GM12878 (cell line): ENCODE results near the gene SLC38A5. TPM values are rescaled to one million over a fixed set of nuclear protein-coding genes. Genes with fewer than 3 reads are reported as not detected.
A peak's percentile ranks its signal among the peaks of the same experiment; 100 is the strongest.

Experiments used
- BHLHE40 ChIP-seq, 2 experiments: fragments of 450-650 bp in 1 of 2; IDR thresholded peaks; 2 replicates each; pipeline ENCODE4 v1.6.1; 2011 to 2017; ENCODE audit warnings: low read depth in 2 of 2, borderline replicate concordance in 1 of 2, improper control_type of control experiment in 1 of 2, low read length in 1 of 2, mild to moderate bottlenecking in 1 of 2
- CEBPB ChIP-seq, 2 experiments: fragments of 150-350 bp in 1 of 2; IDR thresholded peaks; 2 replicates each; pipeline ENCODE4 v1.6.1; 2012 to 2014; ENCODE audit warnings: low read depth in 2 of 2, low read length in 2 of 2, borderline replicate concordance in 1 of 2, inconsistent platforms in 1 of 2
- E2F4 ChIP-seq: IDR thresholded peaks from 2 replicates; pipeline ENCODE4 v1.6.1; 2012; ENCODE audit warnings: low read depth, low read length, improper control_type of control experiment
- EGR1 ChIP-seq, 2 experiments: IDR thresholded peaks; 1 replicate in 1 of 2; 2 replicates in 1 of 2; pipeline ENCODE4 v1.6.1; 2011 to 2012; ENCODE audit warnings: low read depth in 2 of 2, low read length in 2 of 2, borderline replicate concordance in 1 of 2, mild to moderate bottlenecking in 1 of 2, moderate library complexity in 1 of 2
- ETV6 ChIP-seq, 2 experiments: fragments of 450-650 bp in 1 of 2; IDR thresholded peaks in 1 of 2; conservative IDR thresholded peaks in 1 of 2; 2 replicates each; pipeline ENCODE4 v1.6.1; 2014; ENCODE audit warnings: antibody characterized with exemption in 1 of 2, borderline replicate concordance in 1 of 2, low read depth in 1 of 2, mild to moderate bottlenecking in 1 of 2, moderate library complexity in 1 of 2
- MAX ChIP-seq: IDR thresholded peaks from 2 replicates; pipeline ENCODE4 v1.6.1; 2012; ENCODE audit warnings: low read depth, low read length, improper control_type of control experiment
- MTA2 ChIP-seq: fragments of 450-650 bp; IDR thresholded peaks from 2 replicates; pipeline ENCODE4 v1.6.1; 2016; ENCODE audit warnings: low read depth, mild to moderate bottlenecking, moderate library complexity
- PAX5 ChIP-seq: IDR thresholded peaks from 2 replicates; pipeline ENCODE4 v1.6.1; 2011; ENCODE audit warnings: low read depth, low read length, borderline replicate concordance
- POLR2A ChIP-seq: IDR thresholded peaks from 2 replicates; pipeline ENCODE4 v1.6.1; 2011; ENCODE audit warnings: low read depth, mild to moderate bottlenecking, low read length
- RAD21 ChIP-seq: IDR thresholded peaks from 2 replicates; pipeline ENCODE4 v1.6.1; 2011; ENCODE audit warnings: mild to moderate bottlenecking, low read depth, low read length, moderate library complexity; ENCODE audit not compliant: insufficient read depth
- SMC3 ChIP-seq: IDR thresholded peaks from 2 replicates; pipeline ENCODE4 v1.6.1; 2011; ENCODE audit warnings: low read length, improper control_type of control experiment, borderline replicate concordance
- SRF ChIP-seq, 2 experiments: IDR thresholded peaks; 2 replicates each; pipeline ENCODE4 v1.6.1; 2011; ENCODE audit warnings: low read depth in 2 of 2, low read length in 2 of 2, mild to moderate bottlenecking in 1 of 2, moderate library complexity in 1 of 2
- polyA plus RNA-seq, 11 experiments: library from polyadenylated mRNA; depleted of rRNA in 4 of 11; unstranded in 6 of 11; stranded (reverse) in 5 of 11; fragments of >200 nt; fragmentation: Nextera tagmentation in 4 of 11; fragmentation: Illumina TruSeq in 1 of 11; extraction: Ambion mirVana in 4 of 11; extraction: Trizol in 1 of 11; gene quantifications; 1 replicate in 1 of 11; 2 replicates in 10 of 11; pipeline versions ENCODE4 v1.2.1 to v1.2.3, GENCODE V29; 2011 to 2016; ENCODE audit warnings: inconsistent platforms in 2 of 11, missing spikeins in 2 of 11, low read depth in 1 of 11
- total RNA-seq, 4 experiments: library from RNA; depleted of rRNA in 3 of 4; stranded (reverse); fragments of >200 nt in 3 of 4; fragmentation: Illumina TruSeq in 1 of 4; extraction: Trizol in 1 of 4; gene quantifications; 2 replicates each; pipeline versions ENCODE4 v1.2.1 to v1.2.3, GENCODE V29; 2013 to 2021
- TF ChIP-seq, protein P1 (sequence below): fragments of 150-350 bp; IDR thresholded peaks from 2 replicates; pipeline ENCODE4 v1.6.1; 2014; ENCODE audit warnings: mild to moderate bottlenecking, low read depth, low read length
- TF ChIP-seq, protein P2 (sequence below): fragments of 450-650 bp; IDR thresholded peaks from 2 replicates; pipeline ENCODE4 v1.6.1; 2016; ENCODE audit warnings: mild to moderate bottlenecking, moderate library complexity, borderline replicate concordance
- TF ChIP-seq, protein P3 (sequence below): fragments of 450-650 bp; IDR thresholded peaks from 2 replicates; pipeline ENCODE4 v1.6.1; 2018; ENCODE audit warnings: mild to moderate bottlenecking, low read depth, moderate library complexity; ENCODE audit not compliant: partially characterized antibody
- TF ChIP-seq, protein P4 (sequence below): fragments of 450-650 bp; IDR thresholded peaks from 2 replicates; pipeline ENCODE4 v1.6.1; 2017; ENCODE audit warnings: borderline replicate concordance

SLC38A5 gene
- total and polyA plus RNA-seq, 10 of the 15 experiments (the other 5 are each of a cell fraction or from before 2014, with no cell fraction given), result 4.2 to 108 (median 70.6) TPM

DNA sequence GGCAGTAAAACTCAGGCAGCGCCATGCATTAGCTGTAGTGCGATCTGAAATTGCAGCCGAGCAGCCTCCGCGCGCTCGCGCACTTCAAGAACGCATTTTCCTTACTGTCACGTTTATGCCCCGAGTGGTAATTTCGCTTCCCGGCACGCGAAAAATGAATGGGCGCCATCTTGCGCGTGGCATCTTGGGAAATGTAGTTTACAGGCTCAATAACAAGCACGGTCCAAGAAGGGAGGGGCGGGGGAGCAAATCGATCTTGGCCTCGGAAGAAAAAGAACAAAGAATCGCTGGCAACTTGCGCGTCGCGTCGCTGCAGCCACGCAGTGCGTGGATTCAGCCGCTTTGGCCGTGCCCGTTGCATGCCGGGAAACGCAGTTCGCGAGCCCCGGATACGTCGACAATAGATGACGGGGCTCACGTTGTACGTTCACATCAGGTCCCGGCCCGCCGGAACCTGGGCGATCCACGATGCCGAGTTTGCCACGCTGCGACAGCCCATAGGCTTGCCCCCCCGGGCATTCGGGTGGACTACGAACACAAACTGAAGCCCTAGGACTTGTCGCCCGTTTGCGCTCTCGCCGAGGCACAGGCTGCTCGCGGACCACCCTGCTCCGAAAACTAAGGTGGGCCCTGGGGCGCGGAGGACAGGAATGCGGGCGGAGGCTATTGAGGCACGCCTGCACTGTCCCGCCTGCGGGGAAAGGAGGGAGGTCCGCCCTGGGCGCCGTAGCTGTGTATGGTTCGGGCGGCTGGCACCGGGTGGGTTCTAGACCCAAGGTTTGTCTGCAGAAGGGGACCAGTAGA lies 5.9 kb upstream of the SLC38A5 start, which contains the start of gene FTSJ1 (continued):
- TF ChIP-seq ETV6 (conservative IDR thresholded peaks at IDR 0.05 in 1 of 2, IDR thresholded peaks at IDR 0.05 in 1 of 2; ENCODE audit: borderline replicate concordance in 1 of 2, low read depth in 1 of 2), result no peak
- no peak; the same call in 1 of the 2 replicates for TF ChIP-seq MAX
- peak in 1 of 2 experiments; percentile 83; a peak in 1 of 3 replicates for TF ChIP-seq EGR1 (IDR thresholded peaks at IDR 0.05; ENCODE audit: borderline replicate concordance in 1 of 2, low read depth in 2 of 2, low read length in 2 of 2)
- no peak for TF ChIP-seq PAX5
- TF ChIP-seq CEBPB (IDR thresholded peaks at IDR 0.05; ENCODE audit: borderline replicate concordance in 1 of 2, low read depth in 2 of 2, low read length in 2 of 2), result no peak
- peak; percentile 81 for TF ChIP-seq POLR2A
- no peak for TF ChIP-seq E2F4
- TF ChIP-seq SMC3, result no peak
- TF ChIP-seq, protein P1, sequence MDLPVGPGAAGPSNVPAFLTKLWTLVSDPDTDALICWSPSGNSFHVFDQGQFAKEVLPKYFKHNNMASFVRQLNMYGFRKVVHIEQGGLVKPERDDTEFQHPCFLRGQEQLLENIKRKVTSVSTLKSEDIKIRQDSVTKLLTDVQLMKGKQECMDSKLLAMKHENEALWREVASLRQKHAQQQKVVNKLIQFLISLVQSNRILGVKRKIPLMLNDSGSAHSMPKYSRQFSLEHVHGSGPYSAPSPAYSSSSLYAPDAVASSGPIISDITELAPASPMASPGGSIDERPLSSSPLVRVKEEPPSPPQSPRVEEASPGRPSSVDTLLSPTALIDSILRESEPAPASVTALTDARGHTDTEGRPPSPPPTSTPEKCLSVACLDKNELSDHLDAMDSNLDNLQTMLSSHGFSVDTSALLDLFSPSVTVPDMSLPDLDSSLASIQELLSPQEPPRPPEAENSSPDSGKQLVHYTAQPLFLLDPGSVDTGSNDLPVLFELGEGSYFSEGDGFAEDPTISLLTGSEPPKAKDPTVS, result no peak
- TF ChIP-seq, protein P2, sequence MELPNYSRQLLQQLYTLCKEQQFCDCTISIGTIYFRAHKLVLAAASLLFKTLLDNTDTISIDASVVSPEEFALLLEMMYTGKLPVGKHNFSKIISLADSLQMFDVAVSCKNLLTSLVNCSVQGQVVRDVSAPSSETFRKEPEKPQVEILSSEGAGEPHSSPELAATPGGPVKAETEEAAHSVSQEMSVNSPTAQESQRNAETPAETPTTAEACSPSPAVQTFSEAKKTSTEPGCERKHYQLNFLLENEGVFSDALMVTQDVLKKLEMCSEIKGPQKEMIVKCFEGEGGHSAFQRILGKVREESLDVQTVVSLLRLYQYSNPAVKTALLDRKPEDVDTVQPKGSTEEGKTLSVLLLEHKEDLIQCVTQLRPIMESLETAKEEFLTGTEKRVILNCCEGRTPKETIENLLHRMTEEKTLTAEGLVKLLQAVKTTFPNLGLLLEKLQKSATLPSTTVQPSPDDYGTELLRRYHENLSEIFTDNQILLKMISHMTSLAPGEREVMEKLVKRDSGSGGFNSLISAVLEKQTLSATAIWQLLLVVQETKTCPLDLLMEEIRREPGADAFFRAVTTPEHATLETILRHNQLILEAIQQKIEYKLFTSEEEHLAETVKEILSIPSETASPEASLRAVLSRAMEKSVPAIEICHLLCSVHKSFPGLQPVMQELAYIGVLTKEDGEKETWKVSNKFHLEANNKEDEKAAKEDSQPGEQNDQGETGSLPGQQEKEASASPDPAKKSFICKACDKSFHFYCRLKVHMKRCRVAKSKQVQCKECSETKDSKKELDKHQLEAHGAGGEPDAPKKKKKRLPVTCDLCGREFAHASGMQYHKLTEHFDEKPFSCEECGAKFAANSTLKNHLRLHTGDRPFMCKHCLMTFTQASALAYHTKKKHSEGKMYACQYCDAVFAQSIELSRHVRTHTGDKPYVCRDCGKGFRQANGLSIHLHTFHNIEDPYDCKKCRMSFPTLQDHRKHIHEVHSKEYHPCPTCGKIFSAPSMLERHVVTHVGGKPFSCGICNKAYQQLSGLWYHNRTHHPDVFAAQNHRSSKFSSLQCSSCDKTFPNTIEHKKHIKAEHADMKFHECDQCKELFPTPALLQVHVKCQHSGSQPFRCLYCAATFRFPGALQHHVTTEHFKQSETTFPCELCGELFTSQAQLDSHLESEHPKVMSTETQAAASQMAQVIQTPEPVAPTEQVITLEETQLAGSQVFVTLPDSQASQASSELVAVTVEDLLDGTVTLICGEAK, result peak; percentile 58; the same call in 1 of the 2 replicates
- TF ChIP-seq, protein P3, sequence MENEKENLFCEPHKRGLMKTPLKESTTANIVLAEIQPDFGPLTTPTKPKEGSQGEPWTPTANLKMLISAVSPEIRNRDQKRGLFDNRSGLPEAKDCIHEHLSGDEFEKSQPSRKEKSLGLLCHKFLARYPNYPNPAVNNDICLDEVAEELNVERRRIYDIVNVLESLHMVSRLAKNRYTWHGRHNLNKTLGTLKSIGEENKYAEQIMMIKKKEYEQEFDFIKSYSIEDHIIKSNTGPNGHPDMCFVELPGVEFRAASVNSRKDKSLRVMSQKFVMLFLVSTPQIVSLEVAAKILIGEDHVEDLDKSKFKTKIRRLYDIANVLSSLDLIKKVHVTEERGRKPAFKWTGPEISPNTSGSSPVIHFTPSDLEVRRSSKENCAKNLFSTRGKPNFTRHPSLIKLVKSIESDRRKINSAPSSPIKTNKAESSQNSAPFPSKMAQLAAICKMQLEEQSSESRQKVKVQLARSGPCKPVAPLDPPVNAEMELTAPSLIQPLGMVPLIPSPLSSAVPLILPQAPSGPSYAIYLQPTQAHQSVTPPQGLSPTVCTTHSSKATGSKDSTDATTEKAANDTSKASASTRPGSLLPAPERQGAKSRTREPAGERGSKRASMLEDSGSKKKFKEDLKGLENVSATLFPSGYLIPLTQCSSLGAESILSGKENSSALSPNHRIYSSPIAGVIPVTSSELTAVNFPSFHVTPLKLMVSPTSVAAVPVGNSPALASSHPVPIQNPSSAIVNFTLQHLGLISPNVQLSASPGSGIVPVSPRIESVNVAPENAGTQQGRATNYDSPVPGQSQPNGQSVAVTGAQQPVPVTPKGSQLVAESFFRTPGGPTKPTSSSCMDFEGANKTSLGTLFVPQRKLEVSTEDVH, result no peak
- TF ChIP-seq SRF (IDR thresholded peaks at IDR 0.05; ENCODE audit: low read depth in 2 of 2, low read length in 2 of 2), result no peak
- TF ChIP-seq MTA2, result no peak
- peak; percentile 93 to 94 for TF ChIP-seq BHLHE40 (IDR thresholded peaks at IDR 0.05; ENCODE audit: borderline replicate concordance in 1 of 2, low read depth in 2 of 2, low read length in 1 of 2)
- no peak for TF ChIP-seq RAD21
- TF ChIP-seq, protein P4, sequence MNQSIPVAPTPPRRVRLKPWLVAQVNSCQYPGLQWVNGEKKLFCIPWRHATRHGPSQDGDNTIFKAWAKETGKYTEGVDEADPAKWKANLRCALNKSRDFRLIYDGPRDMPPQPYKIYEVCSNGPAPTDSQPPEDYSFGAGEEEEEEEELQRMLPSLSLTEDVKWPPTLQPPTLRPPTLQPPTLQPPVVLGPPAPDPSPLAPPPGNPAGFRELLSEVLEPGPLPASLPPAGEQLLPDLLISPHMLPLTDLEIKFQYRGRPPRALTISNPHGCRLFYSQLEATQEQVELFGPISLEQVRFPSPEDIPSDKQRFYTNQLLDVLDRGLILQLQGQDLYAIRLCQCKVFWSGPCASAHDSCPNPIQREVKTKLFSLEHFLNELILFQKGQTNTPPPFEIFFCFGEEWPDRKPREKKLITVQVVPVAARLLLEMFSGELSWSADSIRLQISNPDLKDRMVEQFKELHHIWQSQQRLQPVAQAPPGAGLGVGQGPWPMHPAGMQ, result no peak
